B cell (primary cell): ENCODE results near the gene TTC39B. TPM values are rescaled to one million over a fixed set of nuclear protein-coding genes. Genes with fewer than 3 reads are reported as not detected.

Experiments used
- ATAC-seq: fragments of 200-7000 bp; cut with Tn5 transposase; one replicate; pipeline ENCODE4 v1.10.0; 2021; ENCODE audit warnings: low read depth, mild to moderate bottlenecking, moderate number of reproducible peaks, moderate library complexity
- CTCF ChIA-PET: fragments of 350-600 bp; sonication (Branson Sonifier 250); formaldehyde crosslinking; loops from one replicate; lab custom pipeline; 2021; ENCODE audit warnings: antibody characterized with exemption, inconsistent platforms; lab: Charles Lee
- POLR2A ChIA-PET: fragments of 350-600 bp; sonication (Branson Sonifier 250); formaldehyde crosslinking; loops from one replicate; lab custom pipeline; 2021; ENCODE audit warnings: antibody characterized with exemption; lab: Charles Lee
- DNase-seq: peaks from one replicate; pipeline ENCODE4 v3.0.0; 2013
- H2AFZ ChIP-seq: 2 replicates; pipeline ENCODE4 v1.6.1; 2012; ENCODE audit warnings: mild to moderate bottlenecking, low read depth, low read length; ENCODE audit not compliant: insufficient read depth, poor library complexity, severe bottlenecking
- H3K27ac ChIP-seq, 2 donors: 1 replicate in 1 of 2; 2 replicates in 1 of 2; pipeline ENCODE4 v1.5.1; 2012 to 2013; ENCODE audit warnings: low read length in 2 of 2, mild to moderate bottlenecking in 2 of 2, moderate library complexity in 1 of 2
- H3K27me3 ChIP-seq, 4 experiments: fragments of 200-600 bp in 1 of 4; sonication (generic) in 1 of 4; replicated peaks in 1 of 4; 1 replicate in 2 of 4; 2 replicates in 2 of 4; pipeline versions ENCODE4 v1.6.1 to v1.7.0; 2013 to 2016; ENCODE audit warnings: low read length in 3 of 4, mild to moderate bottlenecking in 2 of 4, mixed read lengths in 1 of 4, moderate library complexity in 1 of 4; ENCODE audit not compliant: insufficient read depth in 4 of 4, control insufficient read depth in 3 of 4; ENCODE audit errors: control extremely low read depth in 1 of 4
- H3K36me3 ChIP-seq, 2 experiments: replicated peaks in 1 of 2; 1 replicate in 1 of 2; 2 replicates in 1 of 2; pipeline versions ENCODE4 v1.6.1 to v1.7.1; 2013; ENCODE audit warnings: low read length in 1 of 2; ENCODE audit not compliant: insufficient read depth in 2 of 2, control insufficient read depth in 1 of 2; ENCODE audit errors: control extremely low read depth in 1 of 2, extremely low read depth in 1 of 2
- H3K4me1 ChIP-seq, 2 donors: fragments of 200-600 bp in 1 of 2; sonication (generic) in 1 of 2; 1 replicate in 1 of 2; 2 replicates in 1 of 2; pipeline versions ENCODE4 v1.5.1 to v1.6.1; 2013 to 2017; ENCODE audit warnings: low read length in 2 of 2; ENCODE audit not compliant: control insufficient read depth in 2 of 2, insufficient read depth in 2 of 2
- H3K4me2 ChIP-seq: replicated peaks from 2 replicates; pipeline ENCODE3; 2012; ENCODE audit warnings: mild to moderate bottlenecking, low read depth, low read length; ENCODE audit not compliant: poor library complexity, severe bottlenecking
- H3K4me3 ChIP-seq, 5 experiments: fragments of 200-600 bp in 1 of 5; sonication (generic) in 1 of 5; 1 replicate in 3 of 5; 2 replicates in 2 of 5; pipeline versions ENCODE4 v1.5.1 to v1.7.0; 2011 to 2016; ENCODE audit warnings: low read length in 4 of 5, mild to moderate bottlenecking in 4 of 5, low read depth in 2 of 5, control low read depth in 1 of 5, moderate library complexity in 1 of 5; ENCODE audit not compliant: insufficient read depth in 1 of 5; ENCODE audit errors: control extremely low read depth in 1 of 5, extremely low read depth in 1 of 5
- H3K79me2 ChIP-seq: fragments of 200-600 bp; sonication (generic); one replicate; pipeline ENCODE4 v1.6.0; 2016; ENCODE audit warnings: low read length; ENCODE audit not compliant: control insufficient read depth, insufficient read depth
- H3K9ac ChIP-seq: fragments of 200-600 bp; sonication (generic); 2 replicates; pipeline ENCODE4 v1.6.1; 2017; ENCODE audit warnings: mild to moderate bottlenecking, low read length, moderate library complexity
- H3K9me3 ChIP-seq, 3 donors: one replicate each; pipeline versions ENCODE4 v1.6.1 to v1.7.1; 2013; ENCODE audit warnings: low read length in 2 of 3; ENCODE audit not compliant: control insufficient read depth in 2 of 3, insufficient read depth in 1 of 3; ENCODE audit errors: control extremely low read depth in 1 of 3
- H4K20me1 ChIP-seq: 2 replicates; pipeline ENCODE4 v1.6.0; 2012; ENCODE audit warnings: mild to moderate bottlenecking, low read length; ENCODE audit not compliant: insufficient read depth, control insufficient read depth, poor library complexity, severe bottlenecking
- H3K27ac Mint-ChIP-seq: one replicate; pipeline ENCODE4 v1.8.0; 2021; ENCODE audit warnings: mixed read lengths
- H3K27me3 Mint-ChIP-seq: one replicate; pipeline ENCODE4 v1.8.0; 2021; ENCODE audit warnings: mixed read lengths
- H3K4me1 Mint-ChIP-seq: one replicate; pipeline ENCODE4 v1.8.0; 2021; ENCODE audit warnings: mixed read lengths
- H3K4me3 Mint-ChIP-seq: one replicate; pipeline ENCODE4 v1.8.0; 2021; ENCODE audit warnings: mixed read lengths
- H3K9me3 Mint-ChIP-seq: one replicate; pipeline ENCODE4 v1.8.0; 2022; ENCODE audit warnings: mixed read lengths; ENCODE audit not compliant: insufficient read depth
- EZH2 ChIP-seq: IDR thresholded peaks from 2 replicates; pipeline ENCODE4 v1.6.1; 2012; ENCODE audit warnings: borderline replicate concordance, low read depth, mild to moderate bottlenecking, moderate library complexity, low read length; ENCODE audit not compliant: insufficient read depth, poor library complexity, severe bottlenecking
- WGBS: methylation state at CpG from one replicate; pipeline ENCODE4 v1.1.5; 2013; ENCODE audit warnings: missing lambda C conversion rate; ENCODE audit not compliant: insufficient coverage; 5-methylcytosine and 5-hydroxymethylcytosine counted together
- intact Hi-C: fragments of 100-400 bp; cut with micrococcal nuclease; formaldehyde crosslinking; loops from one replicate; pipeline ENCODE4 v1.10.0; 2022
- polyA plus RNA-seq: library from polyadenylated mRNA; depleted of rRNA; stranded (reverse); fragments of >200 nt; gene quantifications from 2 replicates; pipeline ENCODE4 v1.2.3, GENCODE V29; 2012
- total RNA-seq, 2 donors: library from RNA; stranded (reverse); fragments of 120-200 nt in 1 of 2; gene quantifications; 1 replicate in 1 of 2; 2 replicates in 1 of 2; pipeline versions ENCODE4 v1.2.3 to v1.2.4, GENCODE V29; 2013 to 2022
- TF ChIP-seq, protein P1 (sequence below): fragments of 200-600 bp; IDR thresholded peaks from one replicate; pipeline ENCODE4 v1.8.0; 2022; ENCODE audit warnings: antibody characterized with exemption, mild to moderate bottlenecking

Gene TTC39B
- total and polyA plus RNA-seq, 2 donors (not counting 1 experiment from before 2014, with no cell fraction given), result 2.0 to 3.6 TPM

- no peaks in the 10 kb centered on the region for H3K27me3 Mint-ChIP-seq
- peaks cover 7% of the 10 kb centered on the region for H3K4me1 Mint-ChIP-seq
- Histone ChIP-seq H3K27me3 (no peaks in the 10 kb centered on the region), H3K4me2 (no peak overlapping the region), H3K9me3 (no peaks in the 10 kb centered on the region), H4K20me1 (no peaks in the 10 kb centered on the region), H3K79me2 (no peaks in the 10 kb centered on the region), H3K27ac (no peak overlapping the region), H3K4me1 (no peaks in the 10 kb centered on the region), H2AFZ (no peak overlapping the region), H3K9ac (no peak overlapping the region), H3K36me3 (peaks cover 0 to 14% of the 10 kb centered on the region in 2 experiments), H3K4me3 (no peak overlapping the region)
- DNase-seq (no peak), ATAC-seq (no peak)
- CTCF ChIA-PET, result interaction anchor here (0.7 kb wide), 1 partner anchor 193 kb away, joined by 3 read pairs; no protein-coding TSS in a partner anchor
- POLR2A ChIA-PET, result no interaction called here
- H3K27ac Mint-ChIP-seq, result no peak overlapping the region
- intact Hi-C loops, result no loop called here
- H3K4me3 Mint-ChIP-seq, result no peak overlapping the region
- no peaks in the 10 kb centered on the region for H3K9me3 Mint-ChIP-seq
- no CpG with 5 or more reads among the region's 2 CpGs for WGBS
- TF ChIP-seq, protein P1, sequence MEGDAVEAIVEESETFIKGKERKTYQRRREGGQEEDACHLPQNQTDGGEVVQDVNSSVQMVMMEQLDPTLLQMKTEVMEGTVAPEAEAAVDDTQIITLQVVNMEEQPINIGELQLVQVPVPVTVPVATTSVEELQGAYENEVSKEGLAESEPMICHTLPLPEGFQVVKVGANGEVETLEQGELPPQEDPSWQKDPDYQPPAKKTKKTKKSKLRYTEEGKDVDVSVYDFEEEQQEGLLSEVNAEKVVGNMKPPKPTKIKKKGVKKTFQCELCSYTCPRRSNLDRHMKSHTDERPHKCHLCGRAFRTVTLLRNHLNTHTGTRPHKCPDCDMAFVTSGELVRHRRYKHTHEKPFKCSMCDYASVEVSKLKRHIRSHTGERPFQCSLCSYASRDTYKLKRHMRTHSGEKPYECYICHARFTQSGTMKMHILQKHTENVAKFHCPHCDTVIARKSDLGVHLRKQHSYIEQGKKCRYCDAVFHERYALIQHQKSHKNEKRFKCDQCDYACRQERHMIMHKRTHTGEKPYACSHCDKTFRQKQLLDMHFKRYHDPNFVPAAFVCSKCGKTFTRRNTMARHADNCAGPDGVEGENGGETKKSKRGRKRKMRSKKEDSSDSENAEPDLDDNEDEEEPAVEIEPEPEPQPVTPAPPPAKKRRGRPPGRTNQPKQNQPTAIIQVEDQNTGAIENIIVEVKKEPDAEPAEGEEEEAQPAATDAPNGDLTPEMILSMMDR, result no peak
- TF ChIP-seq EZH2, result no peak
Measured at GRCh38 chr9:15182101-15182551, 124.9 kb downstream of the TTC39B start.

GRCh38 chr9:15180124-15180523, 126.9 kb downstream of the TTC39B start:
- H3K36me3 ChIP-seq, result peaks cover 0 to 2% of the 10 kb centered on the region in 2 experiments
- no peak overlapping the region for H3K4me3 Mint-ChIP-seq
- intact Hi-C loops, result no loop called here
- no peak overlapping the region for H3K27ac ChIP-seq
- DNase-seq (no peak), ATAC-seq (no peak)
- no peak overlapping the region for H3K27ac Mint-ChIP-seq
- no peaks in the 10 kb centered on the region for H3K9me3 Mint-ChIP-seq
- WGBS, result no CpG with 5 or more reads among the region's 1 CpG
- no peaks in the 10 kb centered on the region for H3K79me2 ChIP-seq
- H4K20me1 ChIP-seq, result no peaks in the 10 kb centered on the region
- CTCF ChIA-PET, result no interaction called here
- H3K4me1 ChIP-seq, result no peaks in the 10 kb centered on the region
- H3K4me3 ChIP-seq, result no peak overlapping the region
- H3K4me2 ChIP-seq, result no peak overlapping the region
- H2AFZ ChIP-seq, result no peak overlapping the region
- POLR2A ChIA-PET, result no interaction called here
- no peak for TF ChIP-seq EZH2
- TF ChIP-seq, protein P1, result no peak
- H3K9me3 ChIP-seq, result no peaks in the 10 kb centered on the region
- peaks cover 7% of the 10 kb centered on the region for H3K4me1 Mint-ChIP-seq
- H3K27me3 ChIP-seq, result no peaks in the 10 kb centered on the region
- H3K27me3 Mint-ChIP-seq, result no peaks in the 10 kb centered on the region
- no peak overlapping the region for H3K9ac ChIP-seq
